C4-2B (cell line): ENCODE measurements around the gene PDE4D.

Experiments
- ZFX ChIP-seq: fragments of 450-650 bp; IDR thresholded peaks from 2 replicates; pipeline ENCODE4 v1.6.1; 2017
- TF ChIP-seq, protein P1 (sequence below): fragments of 450-650 bp; conservative IDR thresholded peaks from 2 replicates; pipeline ENCODE4 v1.5.1; 2017; ENCODE audit warnings: mild to moderate bottlenecking

DNA sequence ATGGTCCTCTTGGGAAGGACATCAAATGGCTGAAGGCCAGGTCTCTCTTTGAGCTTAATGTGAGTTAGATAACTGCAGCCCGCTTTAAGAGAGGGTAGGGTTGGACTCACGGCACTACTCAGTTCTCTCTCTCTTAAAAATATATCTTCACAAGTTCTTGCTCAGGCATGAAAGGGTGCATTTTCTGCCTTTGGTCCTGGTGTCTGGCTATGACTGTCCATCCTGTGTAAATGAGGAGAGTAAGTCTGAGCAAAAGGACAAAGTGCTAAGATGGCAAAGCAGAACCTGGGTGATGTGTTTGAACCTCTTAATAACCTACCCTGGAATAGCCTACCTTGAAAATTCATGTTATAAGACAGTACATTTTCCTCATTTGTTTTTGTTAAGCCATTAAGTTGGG lies 293.4 kb downstream of the PDE4D start:
- TF ChIP-seq, protein P1, sequence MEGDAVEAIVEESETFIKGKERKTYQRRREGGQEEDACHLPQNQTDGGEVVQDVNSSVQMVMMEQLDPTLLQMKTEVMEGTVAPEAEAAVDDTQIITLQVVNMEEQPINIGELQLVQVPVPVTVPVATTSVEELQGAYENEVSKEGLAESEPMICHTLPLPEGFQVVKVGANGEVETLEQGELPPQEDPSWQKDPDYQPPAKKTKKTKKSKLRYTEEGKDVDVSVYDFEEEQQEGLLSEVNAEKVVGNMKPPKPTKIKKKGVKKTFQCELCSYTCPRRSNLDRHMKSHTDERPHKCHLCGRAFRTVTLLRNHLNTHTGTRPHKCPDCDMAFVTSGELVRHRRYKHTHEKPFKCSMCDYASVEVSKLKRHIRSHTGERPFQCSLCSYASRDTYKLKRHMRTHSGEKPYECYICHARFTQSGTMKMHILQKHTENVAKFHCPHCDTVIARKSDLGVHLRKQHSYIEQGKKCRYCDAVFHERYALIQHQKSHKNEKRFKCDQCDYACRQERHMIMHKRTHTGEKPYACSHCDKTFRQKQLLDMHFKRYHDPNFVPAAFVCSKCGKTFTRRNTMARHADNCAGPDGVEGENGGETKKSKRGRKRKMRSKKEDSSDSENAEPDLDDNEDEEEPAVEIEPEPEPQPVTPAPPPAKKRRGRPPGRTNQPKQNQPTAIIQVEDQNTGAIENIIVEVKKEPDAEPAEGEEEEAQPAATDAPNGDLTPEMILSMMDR, result no peak
- no peak for TF ChIP-seq ZFX
